PC-3 (cell line): ENCODE data around the gene IPO4. TPM values are rescaled to one million over a fixed set of nuclear protein-coding genes. Genes with fewer than 3 reads are reported as not detected.

Experiments used
- ATAC-seq: fragments of 200-7000 bp; cut with Tn5 transposase; 2 replicates; pipeline ENCODE4 v1.9.1; 2020; ENCODE audit warnings: mild to moderate bottlenecking, moderate library complexity
- BruUV-seq: library from RNA; stranded (reverse); fragments of 400-500 nt; replicated peaks from 2 replicates; lab custom pipeline; 2021; lab: Mats Ljungman, UMichigan
- CTCF ChIA-PET: fragments of 300-600 bp; sonication (Branson Sonifier 250); formaldehyde crosslinking; loops from one replicate; lab custom pipeline; 2022; ENCODE audit warnings: antibody characterized with exemption; lab: Charles Lee
- POLR2A ChIA-PET: fragments of 300-600 bp; sonication (Branson Sonifier 250); formaldehyde crosslinking; loops from one replicate; lab custom pipeline; 2022; ENCODE audit warnings: antibody characterized with exemption; ENCODE audit not compliant: unreplicated experiment; lab: Charles Lee
- DNase-seq: peaks from one replicate; pipeline ENCODE4 v3.0.0-alpha.2; 2015
- H2AFZ ChIP-seq: fragments of 300-600 bp; sonication (generic); 2 replicates; pipeline ENCODE4 v1.6.0; 2016; ENCODE audit warnings: antibody characterized with exemption, low read length
- H3F3A ChIP-seq: fragments of 300-600 bp; sonication (generic); one replicate; pipeline ENCODE4 v1.6.0; 2017; ENCODE audit warnings: antibody characterized with exemption, low read length, control low read depth, mild to moderate bottlenecking; ENCODE audit not compliant: unreplicated experiment
- H3K27ac ChIP-seq: fragments of 300-600 bp; sonication (generic); 2 replicates; pipeline ENCODE4 v1.5.1; 2016; ENCODE audit warnings: mild to moderate bottlenecking, low read length
- H3K27me3 ChIP-seq: fragments of 300-600 bp; sonication (generic); 2 replicates; pipeline ENCODE4 v1.6.1; 2016; ENCODE audit warnings: low read length, mixed read lengths
- H3K36me3 ChIP-seq: fragments of 300-600 bp; sonication (generic); 2 replicates; pipeline ENCODE4 v1.6.1; 2016; ENCODE audit warnings: low read depth, mixed run types, low read length, mixed read lengths
- H3K4me1 ChIP-seq: fragments of 300-600 bp; sonication (generic); 2 replicates; pipeline ENCODE4 v1.5.1; 2016; ENCODE audit warnings: low read length; ENCODE audit not compliant: insufficient read depth
- H3K4me2 ChIP-seq: fragments of 300-600 bp; sonication (generic); 2 replicates; pipeline ENCODE4 v1.6.0; 2016; ENCODE audit warnings: low read length
- H3K4me3 ChIP-seq: fragments of 300-600 bp; sonication (generic); 2 replicates; pipeline ENCODE4 v1.5.1; 2016; ENCODE audit warnings: mild to moderate bottlenecking, low read length, mixed read lengths
- H3K79me2 ChIP-seq: fragments of 300-600 bp; sonication (generic); 2 replicates; pipeline ENCODE4 v1.6.1; 2017; ENCODE audit warnings: low read length, mixed read lengths
- H3K9ac ChIP-seq: fragments of 300-600 bp; sonication (generic); 2 replicates; pipeline ENCODE4 v1.6.0; 2016; ENCODE audit warnings: mild to moderate bottlenecking, low read length
- H3K9me2 ChIP-seq: fragments of 300-600 bp; sonication (generic); replicated peaks from 2 replicates; pipeline ENCODE4 v1.6.1; 2016; ENCODE audit warnings: mixed run types, low read length, mixed read lengths
- H3K9me3 ChIP-seq: fragments of 300-600 bp; sonication (generic); 2 replicates; pipeline ENCODE4 v1.6.1; 2016; ENCODE audit warnings: low read length, mixed read lengths
- H4K20me1 ChIP-seq: fragments of 300-600 bp; sonication (generic); 2 replicates; pipeline ENCODE4 v1.6.1; 2016; ENCODE audit warnings: low read length, mixed read lengths
- EZH2 ChIP-seq: fragments of 300-600 bp; sonication (generic); IDR thresholded peaks from one replicate; pipeline ENCODE4 v1.6.1; 2017; ENCODE audit warnings: antibody characterized with exemption, mild to moderate bottlenecking, low read length; ENCODE audit not compliant: unreplicated experiment
- EZH2phosphoT487 ChIP-seq: fragments of 300-600 bp; sonication (generic); IDR thresholded peaks from 2 replicates; pipeline ENCODE4 v1.6.1; 2018; ENCODE audit warnings: mild to moderate bottlenecking, antibody characterized with exemption, low read length, borderline replicate concordance
- intact Hi-C: fragments of 100-400 bp; cut with micrococcal nuclease; formaldehyde crosslinking; loops from 2 replicates; pipeline ENCODE4 v1.9.0; 2023
- total RNA-seq: library from RNA; depleted of rRNA; stranded (reverse); fragments of >200 nt; gene quantifications from 2 replicates; pipeline ENCODE4 v1.2.3, GENCODE V29; 2014
- TF ChIP-seq, protein P1 (sequence below): fragments of 300-600 bp; sonication (generic); conservative IDR thresholded peaks from 2 replicates; pipeline ENCODE4 v1.5.1; 2017; ENCODE audit warnings: antibody characterized with exemption, low read depth, mild to moderate bottlenecking, low read length

Gene IPO4
- total RNA-seq, 1 experiment from 2014 or later, result 211 TPM

DNA sequence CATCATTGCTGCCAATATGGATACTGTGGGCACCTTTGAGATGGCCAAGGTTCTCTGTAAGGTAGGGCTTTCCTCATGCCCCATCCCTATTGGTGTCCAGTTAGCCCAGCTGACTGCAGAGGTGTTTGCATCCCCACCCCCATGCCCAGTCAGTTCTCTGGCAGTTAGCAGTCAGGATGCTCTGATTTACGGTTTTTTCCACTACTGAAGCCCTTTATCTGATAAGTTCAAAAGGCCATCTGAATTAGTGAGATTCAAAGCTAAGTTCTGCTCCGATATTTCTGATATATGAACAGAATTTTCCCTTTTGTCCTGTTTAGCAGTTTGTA lies 44.9 kb upstream of the IPO4 start:
- DNase-seq (no peak), ATAC-seq (no peak)
- TF ChIP-seq, protein P1, sequence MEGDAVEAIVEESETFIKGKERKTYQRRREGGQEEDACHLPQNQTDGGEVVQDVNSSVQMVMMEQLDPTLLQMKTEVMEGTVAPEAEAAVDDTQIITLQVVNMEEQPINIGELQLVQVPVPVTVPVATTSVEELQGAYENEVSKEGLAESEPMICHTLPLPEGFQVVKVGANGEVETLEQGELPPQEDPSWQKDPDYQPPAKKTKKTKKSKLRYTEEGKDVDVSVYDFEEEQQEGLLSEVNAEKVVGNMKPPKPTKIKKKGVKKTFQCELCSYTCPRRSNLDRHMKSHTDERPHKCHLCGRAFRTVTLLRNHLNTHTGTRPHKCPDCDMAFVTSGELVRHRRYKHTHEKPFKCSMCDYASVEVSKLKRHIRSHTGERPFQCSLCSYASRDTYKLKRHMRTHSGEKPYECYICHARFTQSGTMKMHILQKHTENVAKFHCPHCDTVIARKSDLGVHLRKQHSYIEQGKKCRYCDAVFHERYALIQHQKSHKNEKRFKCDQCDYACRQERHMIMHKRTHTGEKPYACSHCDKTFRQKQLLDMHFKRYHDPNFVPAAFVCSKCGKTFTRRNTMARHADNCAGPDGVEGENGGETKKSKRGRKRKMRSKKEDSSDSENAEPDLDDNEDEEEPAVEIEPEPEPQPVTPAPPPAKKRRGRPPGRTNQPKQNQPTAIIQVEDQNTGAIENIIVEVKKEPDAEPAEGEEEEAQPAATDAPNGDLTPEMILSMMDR, result no peak
- TF ChIP-seq EZH2 (no peak), EZH2phosphoT487 (no peak)
- POLR2A ChIA-PET, result no interaction called here
- intact Hi-C loops, result loop anchor here (2.0 kb wide), 1 partner anchor 17 kb away; the partner anchor contains the start of gene MDP1
- peak overlapping the region; percentile 97 for H3K4me2 ChIP-seq
- H3K9me2 ChIP-seq, result no peaks in the 10 kb centered on the region
- peaks cover 33% of the 10 kb centered on the region for H3K4me1 ChIP-seq
- peaks cover 60% of the 10 kb centered on the region for H3K79me2 ChIP-seq
- peak overlapping the region; percentile 92 for H3K9ac ChIP-seq
- no TSS peak for BruUV-seq
- CTCF ChIA-PET, result no interaction called here
- H4K20me1 ChIP-seq, result no peaks in the 10 kb centered on the region
- H3K4me3 ChIP-seq, result peak overlapping the region; percentile 98
- no peak overlapping the region for H2AFZ ChIP-seq
- no peaks in the 10 kb centered on the region for H3F3A ChIP-seq
- no peaks in the 10 kb centered on the region for H3K9me3 ChIP-seq
- peaks cover 24% of the 10 kb centered on the region for H3K36me3 ChIP-seq
- H3K27ac ChIP-seq, result no peak overlapping the region
- H3K27me3 ChIP-seq, result no peaks in the 10 kb centered on the region

DNA sequence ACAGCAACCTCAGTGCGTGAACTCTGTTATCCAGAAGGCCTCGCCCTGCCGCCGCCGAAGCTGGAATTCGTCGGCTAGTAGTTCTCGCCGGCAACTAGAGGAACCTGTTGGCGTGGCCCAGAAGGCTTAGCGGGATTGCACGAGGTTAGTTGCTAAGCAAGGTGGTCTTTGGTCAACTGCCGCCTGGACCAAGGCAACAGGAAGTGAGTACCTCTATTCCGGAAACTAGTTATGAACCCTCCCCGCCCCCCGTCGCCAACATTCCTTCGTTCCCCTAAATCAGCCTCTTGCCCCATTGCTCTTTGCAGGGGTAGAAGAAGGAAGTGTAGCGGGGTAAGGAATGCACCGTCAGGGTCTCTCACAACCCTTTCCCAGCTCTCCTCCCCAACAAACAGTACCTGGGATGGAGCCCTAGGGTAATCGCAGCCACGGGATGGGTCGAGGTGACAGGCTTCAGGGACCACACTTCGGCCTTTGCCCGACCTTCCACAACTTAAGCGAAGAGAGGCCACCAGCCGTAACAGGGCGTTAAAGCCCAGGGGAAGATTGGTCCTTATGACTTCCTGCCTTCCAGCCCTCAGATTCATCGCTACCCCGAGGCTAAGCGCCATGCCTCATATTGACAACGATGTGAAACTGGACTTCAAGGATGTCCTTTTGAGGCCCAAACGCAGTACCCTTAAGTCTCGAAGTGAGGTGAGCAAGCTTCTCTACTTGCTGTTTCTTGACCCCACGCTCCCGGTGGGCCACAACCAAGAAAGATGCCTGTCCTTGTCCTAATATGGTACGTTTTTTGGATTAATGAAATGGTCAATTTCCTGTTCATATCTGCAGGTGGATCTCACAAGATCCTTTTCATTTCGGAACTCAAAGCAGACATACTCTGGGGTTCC lies 44.3 kb upstream of the IPO4 start, which contains the start of gene GMPR2:
GMPR2 (plus strand) TSS at position 285 of the 893 bp plus-strand sequence; CDS start at position 610, 325 bp downstream.
- Histone ChIP-seq H3K79me2 (peaks cover 66% of the 10 kb centered on the region), H3K27ac (peak within 1 kb of the TSS; percentile 80), H2AFZ (peak within 1 kb of the TSS; percentile 97), H3K36me3 (peaks cover 18% of the 10 kb centered on the region), H3K4me2 (peak within 1 kb of the TSS; percentile 97), H3K27me3 (no peaks in the 10 kb centered on the region), H3K9ac (peak within 1 kb of the TSS; percentile 92), H3K9me3 (no peaks in the 10 kb centered on the region), H3K9me2 (no peaks in the 10 kb centered on the region), H3K4me3 (peak within 1 kb of the TSS; percentile 98), H4K20me1 (no peaks in the 10 kb centered on the region), H3F3A (no peaks in the 10 kb centered on the region), H3K4me1 (peaks cover 27% of the 10 kb centered on the region)
- ATAC-seq (peak; percentile 56), DNase-seq (no peak)
- ChIA-PET POLR2A (no interaction called here), CTCF (no interaction called here)
- TSS peak; percentile 60 for BruUV-seq
- intact Hi-C loops, result loop anchor here (1.0 to 2.0 kb wide), 2 partner anchors 9 to 16 kb away; partner anchors contain the start of genes MDP1 and TINF2
- TF ChIP-seq EZH2 (no peak), EZH2phosphoT487 (no peak)
- TF ChIP-seq, protein P1, result no peak
